ENCODE measurements around the gene VPS33B. TPM values are rescaled to one million over a fixed set of nuclear protein-coding genes. Genes with fewer than 3 reads are reported as not detected.
A peak's percentile ranks its signal among the peaks of the same experiment; 100 is the strongest.

The VPS33B gene
- total and polyA plus RNA-seq, 2 of the 8 experiments (the other 6 are each of a cell fraction or from before 2014, with no cell fraction given): 11.8 to 17.3 TPM

- no peak overlapping the region for H3K4me3 ChIP-seq (ENCODE audit: extremely low read depth in 1 of 4, insufficient read depth in 2 of 4, low read depth in 3 of 4, low read length in 4 of 4)
- peaks cover 4 to 8% of the 10 kb centered on the region in 2 experiments for H4K20me1 ChIP-seq (replicated peaks in 1 of 2; ENCODE audit: control insufficient read depth in 1 of 2, insufficient read depth in 2 of 2, low read length in 2 of 2)
- H3K27me3 ChIP-seq (replicated peaks in 1 of 4; ENCODE audit: control insufficient read depth in 3 of 4, extremely low read depth in 1 of 4, insufficient read depth in 3 of 4, low read length in 3 of 4): no peaks in the 10 kb centered on the region
- H3K18ac ChIP-seq (ENCODE audit: extremely low read depth, low read length): no peak overlapping the region
- no peaks in the 10 kb centered on the region for H3K9me3 ChIP-seq (ENCODE audit: insufficient read depth in 2 of 2, low read depth in 1 of 2, low read length in 1 of 2)
- H3K27ac ChIP-seq (ENCODE audit: low read depth, low read length): no peak overlapping the region
- H2BK20ac ChIP-seq (ENCODE audit: low read length): no peak overlapping the region
- no peak overlapping the region for H4K5ac ChIP-seq (ENCODE audit: insufficient read length, low read depth, low read length)
- H3K23me2 ChIP-seq (ENCODE audit: low read depth, low read length): no peaks in the 10 kb centered on the region
- peaks cover 30 to 84% (median 62%) of the 10 kb centered on the region in 4 experiments for H3K36me3 ChIP-seq (ENCODE audit: control insufficient read depth in 2 of 4, insufficient read depth in 4 of 4, low read length in 3 of 4)
- H2AK5ac ChIP-seq (ENCODE audit: low read depth, low read length): no peak overlapping the region
- no peak overlapping the region for H3K4me2 ChIP-seq (ENCODE audit: insufficient read depth in 1 of 2, low read depth in 2 of 2, low read length in 2 of 2)
- no peak overlapping the region for H4K8ac ChIP-seq (ENCODE audit: extremely low read depth, insufficient read depth, low read length)
- no peaks in the 10 kb centered on the region for H3K79me1 ChIP-seq (ENCODE audit: low read depth, low read length)
- no peak overlapping the region for H2BK12ac ChIP-seq (ENCODE audit: low read depth, low read length)
- ChIA-PET CTCF (ENCODE audit: partially characterized antibody) (interaction anchor here (0.8 to 1.9 kb wide), 6 partner anchors 10 to 259 kb away, joined by 3 to 6 read pairs (median 4); no protein-coding TSS in a partner anchor), POLR2A (ENCODE audit: partially characterized antibody) (interaction anchor here (0.6 to 1.5 kb wide), 6 partner anchors 9 to 384 kb away, joined by 3 to 8 read pairs (median 4); no protein-coding TSS in a partner anchor)
- H3K23ac ChIP-seq (ENCODE audit: insufficient read length): no peak overlapping the region
- no peaks in the 10 kb centered on the region for H3K4me1 ChIP-seq (replicated peaks in 1 of 4; ENCODE audit: control insufficient read depth in 3 of 4, insufficient read depth in 4 of 4, low read length in 3 of 4)
- H2AFZ ChIP-seq (ENCODE audit: low read length): no peak overlapping the region
- H2BK15ac ChIP-seq (ENCODE audit: low read length): no peak overlapping the region
- WGBS, 2 experiments (ENCODE audit: extremely low coverage in 1 of 2, insufficient coverage in 1 of 2, insufficient read length in 1 of 2, insufficient replicate concordance in 2 of 2, low coverage in 1 of 2, low lambda C conversion rate in 2 of 2, missing lambda C conversion rate in 1 of 2): 89% methylated on average over 9 of the region's 9 CpGs; no CpG with 5 or more reads in 1 of the 2 experiments
- no peak overlapping the region for H3K56ac ChIP-seq (replicated peaks; ENCODE audit: insufficient read length, low read depth, low read length)
- no peak overlapping the region for H3K14ac ChIP-seq (ENCODE audit: insufficient read length)
- H3K79me2 ChIP-seq (ENCODE audit: control insufficient read depth in 1 of 2, insufficient read depth in 2 of 2, low read length in 2 of 2): peaks cover 0 to 6% of the 10 kb centered on the region in 2 experiments; a peak in 1 of 4 replicates
- DNase-seq (ENCODE audit: low read depth in 1 of 2, low spot score in 2 of 2) (no peak), FAIRE-seq (no peak)
- H3K4ac ChIP-seq (replicated peaks; ENCODE audit: insufficient read length, low read depth, low read length): no peak overlapping the region
- TF ChIP-seq SP1 (IDR thresholded peaks at IDR 0.05; ENCODE audit: low read depth, low read length) (no peak), POLR2AphosphoS5 (IDR thresholded peaks at IDR 0.05; ENCODE audit: low read depth, low read length) (peak; percentile 27; the same call in 1 of the 2 replicates)
- H3K9ac ChIP-seq (replicated peaks in 1 of 4; ENCODE audit: extremely low read depth in 1 of 4, low read depth in 3 of 4, low read length in 3 of 4): no peak overlapping the region
- H2BK120ac ChIP-seq (replicated peaks; ENCODE audit: low read depth, low read length): no peak overlapping the region
- H4K91ac ChIP-seq (replicated peaks; ENCODE audit: insufficient read length, low read length): no peak overlapping the region
- H2BK5ac ChIP-seq (ENCODE audit: low read depth, low read length): no peak overlapping the region
These were observed 56.1 kb downstream of the VPS33B start for GRCh38 chr15:90966262-90966661.

Measured in H1 (cell line).